GM10248 (cell line): ENCODE results near the gene PIGO.

Experiments
- CTCF ChIA-PET: fragments of 300-600 bp; sonication (Branson Sonifier 250); formaldehyde crosslinking; extraction: SDS; loops from one replicate; lab custom pipeline; 2021; ENCODE audit warnings: antibody characterized with exemption; lab: Yijun Ruan, JAX
- POLR2A ChIA-PET: fragments of 350-650 bp; sonication (Branson Sonifier 250); formaldehyde crosslinking; extraction: SDS; loops from one replicate; lab custom pipeline; 2020; ENCODE audit warnings: antibody characterized with exemption; lab: Yijun Ruan, JAX
- DNase-seq: peaks from one replicate; pipeline ENCODE4 v3.0.0; 2012; ENCODE audit errors: extremely low spot score
- TF ChIP-seq, protein P1 (sequence below): IDR thresholded peaks from 2 replicates; pipeline ENCODE4 v1.5.1; 2012; ENCODE audit warnings: mild to moderate bottlenecking, low read depth; ENCODE audit errors: extremely low read depth, missing control alignments, control extremely low read depth

Gene PIGO

GRCh38 chr9:35103660-35104191 lies 7.3 kb upstream of the PIGO start:
- TF ChIP-seq, protein P1, sequence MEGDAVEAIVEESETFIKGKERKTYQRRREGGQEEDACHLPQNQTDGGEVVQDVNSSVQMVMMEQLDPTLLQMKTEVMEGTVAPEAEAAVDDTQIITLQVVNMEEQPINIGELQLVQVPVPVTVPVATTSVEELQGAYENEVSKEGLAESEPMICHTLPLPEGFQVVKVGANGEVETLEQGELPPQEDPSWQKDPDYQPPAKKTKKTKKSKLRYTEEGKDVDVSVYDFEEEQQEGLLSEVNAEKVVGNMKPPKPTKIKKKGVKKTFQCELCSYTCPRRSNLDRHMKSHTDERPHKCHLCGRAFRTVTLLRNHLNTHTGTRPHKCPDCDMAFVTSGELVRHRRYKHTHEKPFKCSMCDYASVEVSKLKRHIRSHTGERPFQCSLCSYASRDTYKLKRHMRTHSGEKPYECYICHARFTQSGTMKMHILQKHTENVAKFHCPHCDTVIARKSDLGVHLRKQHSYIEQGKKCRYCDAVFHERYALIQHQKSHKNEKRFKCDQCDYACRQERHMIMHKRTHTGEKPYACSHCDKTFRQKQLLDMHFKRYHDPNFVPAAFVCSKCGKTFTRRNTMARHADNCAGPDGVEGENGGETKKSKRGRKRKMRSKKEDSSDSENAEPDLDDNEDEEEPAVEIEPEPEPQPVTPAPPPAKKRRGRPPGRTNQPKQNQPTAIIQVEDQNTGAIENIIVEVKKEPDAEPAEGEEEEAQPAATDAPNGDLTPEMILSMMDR, result no peak
- ChIA-PET POLR2A (interaction anchor here (0.8 to 1.3 kb wide), 5 partner anchors 8 to 32 kb away, joined by 3 to 6 read pairs (median 4); partner anchors contain the start of genes ATOSB, FANCG and VCP), CTCF (interaction anchor here (0.9 to 6.4 kb wide), 9 partner anchors 10 to 204 kb away, joined by 3 to 28 read pairs (median 7); partner anchors contain the start of genes ATOSB and VCP)
- no peak for DNase-seq

GRCh38 chr9:35102769-35103659 lies 6.6 kb upstream of the PIGO start, which contains the start of gene STOML2:
STOML2 (minus strand) TSS chr9:35103131; CDS start chr9:35103094, 37 bp downstream.
- DNase-seq, result peak; percentile 95
- ChIA-PET POLR2A (interaction anchor here (0.8 to 1.3 kb wide), 5 partner anchors 8 to 31 kb away, joined by 3 to 6 read pairs (median 4); partner anchors contain the start of genes ATOSB, FANCG and VCP), CTCF (interaction anchor here (0.9 to 6.4 kb wide), 9 partner anchors 9 to 203 kb away, joined by 3 to 28 read pairs (median 7); partner anchors contain the start of genes ATOSB and VCP)
- TF ChIP-seq, protein P1, result no peak

GRCh38 chr9:35102465-35102768 lies 6.0 kb upstream of the PIGO start:
- DNase-seq, result no peak
- TF ChIP-seq, protein P1, result no peak
- ChIA-PET POLR2A (interaction anchor here (1.3 kb wide), 1 partner anchor 30 kb away, joined by 4 read pairs; the partner anchor contains the start of gene VCP), CTCF (interaction anchor here (1.1 to 6.4 kb wide), 9 partner anchors 8 to 203 kb away, joined by 3 to 28 read pairs (median 8); partner anchors contain the start of genes ATOSB and VCP)

- TF ChIP-seq, protein P1, result no peak
- DNase-seq, result no peak
- ChIA-PET CTCF (interaction anchor here (0.7 to 8.0 kb wide), 8 partner anchors 19 to 351 kb away, joined by 3 to 177 read pairs (median 6); partner anchors contain the start of genes FANCG and VCP), POLR2A (interaction anchor here (1.3 kb wide), 1 partner anchor 25 kb away, joined by 6 read pairs; the partner anchor contains the start of gene VCP)
Measured at GRCh38 chr9:35097573-35097972, 1.2 kb upstream of the PIGO start.

DNA sequence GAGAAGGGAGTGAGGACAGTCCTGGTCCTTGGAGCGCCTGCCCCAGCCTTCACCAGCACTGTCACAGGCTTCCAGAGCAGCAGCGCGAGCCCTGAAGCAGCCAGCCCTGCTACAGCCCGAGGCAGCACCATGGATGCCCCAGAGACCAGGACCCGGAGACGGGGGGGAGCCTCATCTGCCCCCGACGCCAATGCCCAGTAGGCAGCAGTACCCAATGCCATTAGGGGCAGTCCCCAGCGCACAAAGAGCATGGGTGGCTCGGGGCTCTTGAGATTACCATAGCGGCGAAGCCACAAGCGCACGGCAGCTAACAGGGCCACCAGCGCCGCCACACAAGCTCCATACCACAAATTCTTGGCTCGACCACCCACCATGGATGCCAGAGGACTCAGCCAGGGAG lies 4.9 kb downstream of the PIGO start:
- ChIA-PET POLR2A (interaction anchor here (1.0 kb wide), 1 partner anchor 12 kb away, joined by 5 read pairs; the partner anchor contains the start of gene FANCG), CTCF (interaction anchor here (1.7 to 8.0 kb wide), 3 partner anchors 14 to 193 kb away, joined by 4 to 177 read pairs (median 73); partner anchors contain the start of genes ATOSB, FANCG and VCP)
- no peak for DNase-seq
- TF ChIP-seq, protein P1, result no peak

DNA sequence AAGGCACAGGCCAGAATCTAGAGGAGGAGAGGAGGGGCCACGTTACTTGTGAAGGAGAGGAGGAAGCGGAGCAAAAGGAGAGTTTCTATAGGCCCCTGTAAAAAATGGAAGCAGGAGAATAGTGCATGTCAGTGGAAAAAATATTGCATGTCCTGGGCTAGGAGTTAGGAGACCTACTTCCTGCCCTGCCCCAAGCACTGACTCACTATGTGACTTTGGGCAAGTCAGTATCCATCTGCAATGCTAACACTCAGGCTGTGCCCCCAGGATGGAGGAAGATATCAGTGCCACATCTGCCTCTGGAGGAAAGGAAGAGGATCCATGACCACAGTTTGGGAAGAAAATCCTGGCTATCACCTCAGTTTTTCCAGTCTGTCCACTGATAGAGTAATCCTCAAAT lies 7.0 kb downstream of the PIGO start:
- CTCF ChIA-PET, result no interaction called here
- POLR2A ChIA-PET, result no interaction called here
- TF ChIP-seq, protein P1, result no peak
- no peak for DNase-seq
